Natural killer cell (primary cell): ENCODE measurements around the gene SHD. TPM values are rescaled to one million over a fixed set of nuclear protein-coding genes. Genes with fewer than 3 reads are reported as not detected.
A peak's percentile ranks its signal among the peaks of the same experiment; 100 is the strongest.

Source experiments
- ATAC-seq, 3 donors: fragments of 150-1000 bp in 2 of 3; fragments of 200-7000 bp in 1 of 3; cut with Tn5 transposase; 1 replicate in 1 of 3; 2 replicates in 2 of 3; pipeline ENCODE4 v1.10.0; 2021; ENCODE audit warnings: mild to moderate bottlenecking in 2 of 3, moderate library complexity in 2 of 3
- DNase-seq, 2 donors: peaks; one replicate each; pipeline versions ENCODE4 v3.0.0 to v3.0.0-alpha.2; 2013 to 2021; ENCODE audit warnings: mixed read lengths in 1 of 2
- H3K27ac ChIP-seq: one replicate; pipeline ENCODE4 v1.5.1; 2013; ENCODE audit warnings: mild to moderate bottlenecking, low read length
- H3K27me3 ChIP-seq: one replicate; pipeline ENCODE4 v1.6.1; 2013; ENCODE audit warnings: low read length; ENCODE audit not compliant: control insufficient read depth, insufficient read depth
- H3K36me3 ChIP-seq: one replicate; pipeline ENCODE4 v1.6.1; 2013; ENCODE audit warnings: low read length; ENCODE audit not compliant: control insufficient read depth, insufficient read depth
- H3K4me1 ChIP-seq: one replicate; pipeline ENCODE4 v1.6.1; 2013; ENCODE audit warnings: low read length; ENCODE audit not compliant: control insufficient read depth, insufficient read depth
- H3K4me3 ChIP-seq: one replicate; pipeline ENCODE4 v1.5.1; 2013; ENCODE audit warnings: low read length
- H3K9me3 ChIP-seq: one replicate; pipeline ENCODE4 v1.6.1; 2013; ENCODE audit warnings: low read length; ENCODE audit not compliant: control insufficient read depth, insufficient read depth
- H3K27ac Mint-ChIP-seq, 2 donors: one replicate each; pipeline ENCODE4 v1.8.0; 2022; ENCODE audit warnings: mild to moderate bottlenecking in 2 of 2, mixed read lengths in 2 of 2, moderate library complexity in 1 of 2
- H3K27me3 Mint-ChIP-seq, 2 donors: one replicate each; pipeline ENCODE4 v1.8.0; 2022; ENCODE audit warnings: low read depth in 2 of 2, mixed read lengths in 2 of 2
- H3K36me3 Mint-ChIP-seq: one replicate; pipeline ENCODE4 v1.8.0; 2022; ENCODE audit warnings: mixed read lengths
- H3K4me1 Mint-ChIP-seq, 2 donors: one replicate each; pipeline ENCODE4 v1.8.0; 2022; ENCODE audit warnings: mixed read lengths in 2 of 2
- H3K4me3 Mint-ChIP-seq: one replicate; pipeline ENCODE4 v1.8.0; 2022; ENCODE audit warnings: mild to moderate bottlenecking, moderate library complexity, mixed read lengths
- H3K9me3 Mint-ChIP-seq, 2 donors: one replicate each; pipeline ENCODE4 v1.8.0; 2022; ENCODE audit warnings: mixed read lengths in 2 of 2
- CTCF ChIP-seq: fragments of 200-600 bp; IDR thresholded peaks from one replicate; pipeline ENCODE4 v1.8.0; 2022; ENCODE audit warnings: antibody characterized with exemption
- WGBS: methylation state at CpG from one replicate; pipeline ENCODE4 v1.1.7; 2013; ENCODE audit warnings: missing lambda C conversion rate; ENCODE audit not compliant: insufficient coverage; 5-methylcytosine and 5-hydroxymethylcytosine counted together
- intact Hi-C: fragments of 100-400 bp; cut with micrococcal nuclease; formaldehyde crosslinking; loops from one replicate; pipeline ENCODE4 v1.14.2; 2022
- total RNA-seq, 4 donors: library from RNA; stranded (reverse); fragments of 120-200 nt in 1 of 4; gene quantifications; one replicate each; pipeline versions ENCODE4 v1.2.3 to v1.2.4, GENCODE V29; 2013 to 2022

Gene SHD
- total RNA-seq, 3 donors from 2014 or later (not counting 1 experiment from before 2014, with no cell fraction given): 0.20 TPM; not detected in 2

GRCh38 chr19:4232614-4233281 lies 46.3 kb upstream of the SHD start:
- Mint-ChIP-seq H3K4me1 (no peaks in the 10 kb centered on the region), H3K4me3 (no peak overlapping the region), H3K27me3 (peaks cover 0 to 5% of the 10 kb centered on the region in 2 donors), H3K27ac (no peak overlapping the region), H3K36me3 (no peaks in the 10 kb centered on the region), H3K9me3 (no peaks in the 10 kb centered on the region)
- 60% methylated on average over 21 of the region's 21 CpGs for WGBS
- peaks cover 8% of the 10 kb centered on the region for H3K27me3 ChIP-seq
- no peak for TF ChIP-seq CTCF
- H3K27ac ChIP-seq: no peak overlapping the region
- no peaks in the 10 kb centered on the region for H3K9me3 ChIP-seq
- ATAC-seq (no peak), DNase-seq (no peak)
- H3K36me3 ChIP-seq: no peaks in the 10 kb centered on the region
- intact Hi-C loops: no loop called here
- H3K4me3 ChIP-seq: no peak overlapping the region
- H3K4me1 ChIP-seq: peaks cover 10% of the 10 kb centered on the region

GRCh38 chr19:4233282-4233853 lies 45.7 kb upstream of the SHD start:
- H3K4me1 Mint-ChIP-seq: no peaks in the 10 kb centered on the region
- Histone ChIP-seq H3K9me3 (no peaks in the 10 kb centered on the region), H3K27me3 (peaks cover 8% of the 10 kb centered on the region), H3K36me3 (no peaks in the 10 kb centered on the region), H3K4me1 (peaks cover 10% of the 10 kb centered on the region), H3K27ac (no peak overlapping the region), H3K4me3 (no peak overlapping the region)
- no peak overlapping the region for H3K27ac Mint-ChIP-seq
- no peaks in the 10 kb centered on the region for H3K36me3 Mint-ChIP-seq
- no peak overlapping the region for H3K4me3 Mint-ChIP-seq
- peak; percentile 46 for TF ChIP-seq CTCF
- WGBS: 47% methylated on average over 11 of the region's 11 CpGs
- intact Hi-C loops: no loop called here
- H3K27me3 Mint-ChIP-seq: peaks cover 0 to 5% of the 10 kb centered on the region in 2 donors
- ATAC-seq: peak; percentile 71 to 75 (median 73)
- peak; percentile 59 to 73 for DNase-seq
- H3K9me3 Mint-ChIP-seq: no peaks in the 10 kb centered on the region

- TF ChIP-seq CTCF: no peak
- ATAC-seq: no peak
These were observed 44.8 kb upstream of the SHD start for GRCh38 chr19:4234142-4234861.

More at GRCh38 chr19:4234142-4234861, 44.8 kb upstream of the SHD start:
- intact Hi-C loops: no loop called here
- no peak for DNase-seq
- Histone ChIP-seq H3K4me3 (no peak overlapping the region), H3K27me3 (peaks cover 3% of the 10 kb centered on the region), H3K4me1 (peaks cover 5% of the 10 kb centered on the region), H3K36me3 (no peaks in the 10 kb centered on the region), H3K9me3 (no peaks in the 10 kb centered on the region), H3K27ac (no peak overlapping the region)
- no peaks in the 10 kb centered on the region for H3K9me3 Mint-ChIP-seq
- WGBS: 79% methylated on average over 15 of the region's 21 CpGs
- H3K4me1 Mint-ChIP-seq: no peaks in the 10 kb centered on the region
- H3K4me3 Mint-ChIP-seq: no peak overlapping the region
- no peaks in the 10 kb centered on the region for H3K36me3 Mint-ChIP-seq
- no peak overlapping the region for H3K27ac Mint-ChIP-seq
- H3K27me3 Mint-ChIP-seq: peaks cover 0 to 5% of the 10 kb centered on the region in 2 donors
